Lower lobe of right lung (tissue), 2 donors: ENCODE results near the gene CEMIP2. TPM values are rescaled to one million over a fixed set of nuclear protein-coding genes. Genes with fewer than 3 reads are reported as not detected.
"Not testable (repeated sequence)": the region's sequence is repeated elsewhere in the genome, so short reads cannot be mapped to it uniquely, and the experiment has no call there.

Source experiments
- ATAC-seq, 2 donors: fragments of 200-7000 bp; cut with Tn5 transposase; one replicate each; pipeline ENCODE4 v1.9.1; 2020 to 2022; ENCODE audit warnings: mild to moderate bottlenecking in 2 of 2, moderate library complexity in 2 of 2
- DNase-seq: peaks from one replicate; pipeline ENCODE4 v3.0.0-alpha.2; 2020
- H3K27ac ChIP-seq: fragments of 200-600 bp; one replicate; pipeline ENCODE4 v1.8.0; 2022
- H3K27me3 ChIP-seq: fragments of 200-600 bp; one replicate; pipeline ENCODE4 v1.8.0; 2022; ENCODE audit warnings: low read depth
- H3K36me3 ChIP-seq: fragments of 200-600 bp; one replicate; pipeline ENCODE4 v1.8.0; 2022; ENCODE audit warnings: mild to moderate bottlenecking
- H3K4me1 ChIP-seq: fragments of 200-600 bp; one replicate; pipeline ENCODE4 v1.8.0; 2022
- H3K4me3 ChIP-seq: fragments of 200-600 bp; one replicate; pipeline ENCODE4 v1.8.0; 2022; ENCODE audit warnings: mild to moderate bottlenecking
- H3K9me3 ChIP-seq: fragments of 200-600 bp; one replicate; pipeline ENCODE4 v1.8.0; 2022
- intact Hi-C: fragments of 100-400 bp; cut with DNase I; formaldehyde crosslinking; loops from one replicate; pipeline ENCODE4 v1.11.0; 2022
- total RNA-seq: library from RNA; stranded (reverse); fragmentation: NEBNext Ultra II Directional; extraction: Animal tissue kit (Norgen Biotek cat#: 25700); gene quantifications from one replicate; pipeline ENCODE4 v1.2.1, GENCODE V29; 2021
- TF ChIP-seq, protein P1 (sequence below): fragments of 200-600 bp; IDR thresholded peaks from one replicate; pipeline ENCODE4 v1.8.0; 2022; ENCODE audit warnings: antibody characterized with exemption, mild to moderate bottlenecking
- donor health status: DM: no; HTN: yes; CAD: no; lungs with severe emphysema.

Gene CEMIP2
- total RNA-seq, 1 donor from 2014 or later = 152 TPM

DNA sequence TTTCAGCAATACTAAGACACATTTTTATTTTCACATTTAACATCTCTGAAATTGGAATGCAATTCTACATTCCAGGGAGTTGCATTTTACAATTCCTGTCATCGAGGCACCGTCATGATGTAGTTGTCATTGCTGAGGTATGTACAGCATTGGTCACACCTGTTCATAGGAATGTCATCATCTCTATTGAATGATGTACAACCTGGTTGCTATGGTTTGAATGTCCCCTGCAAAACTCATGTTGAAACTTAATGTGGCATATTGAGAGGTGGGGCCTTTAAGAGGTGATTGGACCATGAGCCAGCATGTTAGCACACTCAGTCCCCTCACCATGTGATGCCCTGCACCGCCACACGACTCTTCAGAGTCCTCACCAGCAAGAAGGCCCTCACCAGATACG lies 103.1 kb downstream of the CEMIP2 start:
- Histone ChIP-seq H3K27ac (no peak overlapping the region), H3K9me3 (no peaks in the 10 kb centered on the region), H3K4me3 (no peak overlapping the region), H3K36me3 (no peaks in the 10 kb centered on the region), H3K4me1 (peaks cover 14% of the 10 kb centered on the region), H3K27me3 (no peaks in the 10 kb centered on the region)
- no peak for DNase-seq
- TF ChIP-seq, protein P1, sequence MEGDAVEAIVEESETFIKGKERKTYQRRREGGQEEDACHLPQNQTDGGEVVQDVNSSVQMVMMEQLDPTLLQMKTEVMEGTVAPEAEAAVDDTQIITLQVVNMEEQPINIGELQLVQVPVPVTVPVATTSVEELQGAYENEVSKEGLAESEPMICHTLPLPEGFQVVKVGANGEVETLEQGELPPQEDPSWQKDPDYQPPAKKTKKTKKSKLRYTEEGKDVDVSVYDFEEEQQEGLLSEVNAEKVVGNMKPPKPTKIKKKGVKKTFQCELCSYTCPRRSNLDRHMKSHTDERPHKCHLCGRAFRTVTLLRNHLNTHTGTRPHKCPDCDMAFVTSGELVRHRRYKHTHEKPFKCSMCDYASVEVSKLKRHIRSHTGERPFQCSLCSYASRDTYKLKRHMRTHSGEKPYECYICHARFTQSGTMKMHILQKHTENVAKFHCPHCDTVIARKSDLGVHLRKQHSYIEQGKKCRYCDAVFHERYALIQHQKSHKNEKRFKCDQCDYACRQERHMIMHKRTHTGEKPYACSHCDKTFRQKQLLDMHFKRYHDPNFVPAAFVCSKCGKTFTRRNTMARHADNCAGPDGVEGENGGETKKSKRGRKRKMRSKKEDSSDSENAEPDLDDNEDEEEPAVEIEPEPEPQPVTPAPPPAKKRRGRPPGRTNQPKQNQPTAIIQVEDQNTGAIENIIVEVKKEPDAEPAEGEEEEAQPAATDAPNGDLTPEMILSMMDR = no peak
- ATAC-seq = peak in 1 of 2 donors; percentile 61
- intact Hi-C loops = no loop called here

DNA sequence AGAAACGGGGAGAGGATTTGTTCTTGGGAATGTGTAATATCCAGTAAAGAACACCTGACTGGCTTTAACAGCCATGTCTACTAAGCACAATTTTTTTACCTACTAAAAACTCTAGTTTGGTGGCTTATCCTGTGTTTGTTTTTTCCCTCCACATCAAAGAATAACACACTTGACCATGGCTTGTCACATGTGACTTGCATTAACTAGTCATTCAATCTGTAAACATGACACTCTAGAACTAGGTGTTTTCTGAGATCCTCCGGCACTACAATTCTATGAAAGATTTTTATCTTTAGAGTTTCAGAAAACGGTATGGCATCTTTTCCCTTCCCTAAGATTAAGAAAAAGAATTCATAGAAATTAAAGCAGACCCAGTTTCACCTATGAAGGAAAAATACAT lies 103.7 kb downstream of the CEMIP2 start:
- TF ChIP-seq, protein P1 = no peak
- ATAC-seq = no peak
- intact Hi-C loops = no loop called here
- H3K4me1 ChIP-seq = peaks cover 14% of the 10 kb centered on the region
- H3K27ac ChIP-seq = no peak overlapping the region
- H3K36me3 ChIP-seq = no peaks in the 10 kb centered on the region
- no peaks in the 10 kb centered on the region for H3K27me3 ChIP-seq
- no peak overlapping the region for H3K4me3 ChIP-seq
- no peak for DNase-seq
- no peaks in the 10 kb centered on the region for H3K9me3 ChIP-seq

DNA sequence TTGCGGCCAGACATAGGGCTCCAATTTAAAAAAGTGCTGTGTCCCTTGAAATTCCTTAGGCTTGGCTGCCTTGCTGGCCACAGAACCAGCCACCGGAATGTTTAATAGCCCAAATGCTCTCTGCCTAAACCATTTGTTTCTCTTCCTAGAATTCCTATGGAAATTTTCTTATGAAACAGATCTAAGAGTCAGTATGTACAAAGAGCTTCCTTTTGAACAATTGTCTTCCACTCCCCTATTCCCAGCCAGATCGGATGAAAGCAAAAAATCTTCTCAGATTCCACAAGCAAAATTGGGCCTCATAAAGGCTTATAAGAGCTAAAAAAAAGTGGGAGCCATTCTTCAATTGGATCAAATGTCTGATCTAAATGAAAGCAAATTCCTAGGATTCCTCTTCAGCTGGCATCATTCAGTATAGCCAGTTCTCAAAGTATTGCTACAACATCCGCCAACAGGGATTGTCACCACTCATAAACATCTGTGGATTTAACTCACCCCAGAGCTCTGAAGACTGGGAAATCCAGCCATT lies 104.3 kb downstream of the CEMIP2 start:
- H3K27ac ChIP-seq = peak overlapping the region; percentile 31
- TF ChIP-seq, protein P1 = no peak
- ATAC-seq (no peak), DNase-seq (no peak)
- no peaks in the 10 kb centered on the region for H3K9me3 ChIP-seq
- no peaks in the 10 kb centered on the region for H3K36me3 ChIP-seq
- H3K4me3 ChIP-seq = no peak overlapping the region
- no peaks in the 10 kb centered on the region for H3K27me3 ChIP-seq
- intact Hi-C loops = no loop called here
- peaks cover 14% of the 10 kb centered on the region for H3K4me1 ChIP-seq

DNA sequence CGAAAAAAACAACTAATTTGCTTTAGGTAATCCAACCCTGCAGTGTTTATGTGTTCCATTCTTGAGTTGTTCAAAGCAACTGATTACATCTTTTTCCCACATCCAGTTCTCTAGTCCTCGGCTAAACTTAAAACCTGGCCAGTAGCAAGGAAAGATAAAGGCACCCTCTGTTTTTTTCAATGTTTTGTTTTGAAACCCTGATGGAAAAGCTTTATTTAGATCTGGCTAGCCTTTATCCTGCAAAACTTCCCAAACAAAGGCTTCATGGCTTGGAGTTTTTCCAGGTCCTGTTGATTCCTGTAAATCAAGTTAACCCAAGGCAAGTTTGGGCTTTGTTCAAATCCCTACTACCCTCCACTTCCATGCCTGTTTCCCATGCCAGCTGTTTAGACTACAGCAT lies 105.1 kb downstream of the CEMIP2 start:
- Histone ChIP-seq H3K4me3 (no peak overlapping the region), H3K4me1 (peaks cover 14% of the 10 kb centered on the region), H3K9me3 (no peaks in the 10 kb centered on the region), H3K27me3 (no peaks in the 10 kb centered on the region), H3K27ac (peak overlapping the region; percentile 31), H3K36me3 (no peaks in the 10 kb centered on the region)
- ATAC-seq (no peak), DNase-seq (no peak)
- TF ChIP-seq, protein P1 = no peak
- intact Hi-C loops = no loop called here

DNA sequence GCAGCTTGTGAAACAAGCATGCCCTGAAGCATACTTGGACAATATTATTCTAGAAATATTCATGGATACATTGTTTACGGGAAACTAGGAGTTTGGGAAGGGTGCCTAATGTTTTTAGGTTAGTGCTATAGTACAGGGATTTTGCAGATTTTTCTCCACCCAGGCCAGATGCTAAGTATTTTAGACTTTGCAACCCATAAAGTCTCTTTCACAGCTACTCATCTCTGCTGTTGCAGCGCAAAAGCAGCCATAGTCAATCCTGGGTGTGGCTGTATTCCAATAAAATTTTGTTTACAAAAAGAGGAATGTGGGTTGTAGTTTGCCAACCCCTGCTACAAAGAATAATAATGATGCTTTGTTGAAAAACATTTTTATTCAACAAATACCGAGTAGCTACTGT lies 106.2 kb downstream of the CEMIP2 start:
- DNase-seq (no peak), ATAC-seq (no peak)
- Histone ChIP-seq H3K27ac (no peak overlapping the region), H3K4me1 (peaks cover 14% of the 10 kb centered on the region), H3K27me3 (no peaks in the 10 kb centered on the region), H3K9me3 (no peaks in the 10 kb centered on the region), H3K4me3 (no peak overlapping the region), H3K36me3 (no peaks in the 10 kb centered on the region)
- intact Hi-C loops = no loop called here
- TF ChIP-seq, protein P1 = no peak

DNA sequence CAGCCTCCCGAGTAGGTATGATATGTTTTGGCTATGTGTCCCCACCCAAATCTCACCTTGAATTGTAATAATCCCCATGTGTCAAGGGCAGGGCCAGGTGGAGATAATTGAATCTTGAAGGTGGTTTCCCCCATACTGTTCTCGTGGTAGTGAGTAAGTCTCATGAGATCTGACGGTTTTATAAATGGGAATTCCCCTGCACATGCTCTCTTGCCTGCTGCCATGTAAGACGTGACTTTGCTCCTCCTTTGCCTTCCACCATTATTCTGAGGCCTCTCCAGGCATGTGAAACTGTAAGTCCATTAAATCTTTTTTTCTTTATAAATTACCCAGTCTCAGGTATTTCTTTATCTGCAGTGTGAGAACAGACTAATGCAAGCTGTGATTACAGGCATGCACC lies 111.0 kb downstream of the CEMIP2 start:
- intact Hi-C loops, H3K4me1 ChIP-seq, H3K9me3 ChIP-seq, H3K36me3 ChIP-seq, H3K27ac ChIP-seq, ATAC-seq, DNase-seq, H3K4me3 ChIP-seq, H3K27me3 ChIP-seq: not testable (repeated sequence)
